ENCODE measurements around the gene GRID1. TPM values are rescaled to one million over a fixed set of nuclear protein-coding genes. Genes with fewer than 3 reads are reported as not detected.

The GRID1 gene
- polyA plus RNA-seq, 1 of the 3 experiments (the other 2 are of a cell fraction): 0.13 TPM

GRCh38 chr10:85764108-85764507 is 602.5 kb downstream of the GRID1 start (continued):
- TF ChIP-seq IRF3 (IDR thresholded peaks at IDR 0.05; ENCODE audit: low read depth, low read length): no peak

GRCh38 chr10:85761906-85762445 is 604.6 kb downstream of the GRID1 start:
- TF ChIP-seq IRF3 (IDR thresholded peaks at IDR 0.05; ENCODE audit: low read depth, low read length): no peak
- TF ChIP-seq TEAD4 (IDR thresholded peaks at IDR 0.05; ENCODE audit: borderline replicate concordance, insufficient read depth): no peak
- TF ChIP-seq CHD2 (IDR thresholded peaks at IDR 0.05; ENCODE audit: low read length, partially characterized antibody): no peak
- no peak for TF ChIP-seq TCF12 (IDR thresholded peaks at IDR 0.05)
- TF ChIP-seq EZH2phosphoT487 (IDR thresholded peaks at IDR 0.05; ENCODE audit: borderline replicate concordance, low read depth): no peak
- TF ChIP-seq FOSL2 (IDR thresholded peaks at IDR 0.05; ENCODE audit: borderline replicate concordance, low read depth): no peak
- POLR2A ChIA-PET: no interaction called here
- CTCF ChIA-PET: no interaction called here

GRCh38 chr10:85741626-85742300 is 624.8 kb downstream of the GRID1 start:
- Histone ChIP-seq H3K36me3 (replicated peaks in 1 of 2; ENCODE audit: control insufficient read depth in 1 of 2, insufficient read depth in 2 of 2, low read length in 1 of 2) (no peaks in the 10 kb centered on the region), H3K79me2 (ENCODE audit: insufficient read depth) (no peaks in the 10 kb centered on the region), H3K9me2 (no peaks in the 10 kb centered on the region), H3K9ac (no peak overlapping the region), H4K20me1 (ENCODE audit: insufficient read depth) (no peaks in the 10 kb centered on the region), H3F3A (replicated peaks; ENCODE audit: insufficient read depth) (no peaks in the 10 kb centered on the region), H2AFZ (ENCODE audit: low read depth) (no peak overlapping the region), H3K4me2 (no peak overlapping the region), H3K4me1 (ENCODE audit: control insufficient read depth in 1 of 2, insufficient read depth in 2 of 2, low read depth in 1 of 2, low read length in 1 of 2) (no peaks in the 10 kb centered on the region), H3K9me3 (no peaks in the 10 kb centered on the region), H3K4me3 (ENCODE audit: low read depth in 2 of 2, low read length in 1 of 2) (no peak overlapping the region), H3K27ac (ENCODE audit: low read depth in 2 of 2, low read length in 1 of 2) (no peak overlapping the region), H3K27me3 (ENCODE audit: insufficient read depth) (no peaks in the 10 kb centered on the region)
- ChIA-PET POLR2A (no interaction called here), CTCF (no interaction called here)
- WGBS (ENCODE audit: low lambda C conversion rate): 25% methylated on average over 5 of the region's 5 CpGs
- DNase-seq: no peak
- TF ChIP-seq NRF1 (IDR thresholded peaks at IDR 0.05; ENCODE audit: low read depth, low read length) (no peak), EP300 (IDR thresholded peaks at IDR 0.05; ENCODE audit: borderline replicate concordance in 1 of 2, low read depth in 1 of 2, low read length in 1 of 2) (no peak), RFX5 (IDR thresholded peaks at IDR 0.05; ENCODE audit: low read length) (no peak), USF1 (IDR thresholded peaks at IDR 0.05; ENCODE audit: borderline replicate concordance, low read depth) (no peak), REST (IDR thresholded peaks at IDR 0.05; ENCODE audit: low read depth, low read length) (no peak), PBX3 (IDR thresholded peaks at IDR 0.05) (no peak), IRF3 (IDR thresholded peaks at IDR 0.05; ENCODE audit: low read depth, low read length) (no peak), MXI1 (IDR thresholded peaks at IDR 0.05; ENCODE audit: low read depth, low read length) (no peak), RAD21 (IDR thresholded peaks at IDR 0.05; ENCODE audit: low read length) (no peak)

More at GRCh38 chr10:85761906-85762445, 604.6 kb downstream of the GRID1 start:
- DNase-seq: no peak
- no peaks in the 10 kb centered on the region for H3K9me3 ChIP-seq
- H2AFZ ChIP-seq (ENCODE audit: low read depth): no peak overlapping the region
- no peaks in the 10 kb centered on the region for H3K4me1 ChIP-seq (ENCODE audit: control insufficient read depth in 1 of 2, insufficient read depth in 2 of 2, low read depth in 1 of 2, low read length in 1 of 2)
- no peaks in the 10 kb centered on the region for H4K20me1 ChIP-seq (ENCODE audit: insufficient read depth)
- H3K9me2 ChIP-seq: no peaks in the 10 kb centered on the region
- H3F3A ChIP-seq (replicated peaks; ENCODE audit: insufficient read depth): no peaks in the 10 kb centered on the region
- H3K36me3 ChIP-seq (replicated peaks in 1 of 2; ENCODE audit: control insufficient read depth in 1 of 2, insufficient read depth in 2 of 2, low read length in 1 of 2): no peaks in the 10 kb centered on the region
- no peak overlapping the region for H3K4me3 ChIP-seq (ENCODE audit: low read depth in 2 of 2, low read length in 1 of 2)
- no peaks in the 10 kb centered on the region for H3K79me2 ChIP-seq (ENCODE audit: insufficient read depth)
- no peak overlapping the region for H3K4me2 ChIP-seq
- no peak overlapping the region for H3K27ac ChIP-seq (ENCODE audit: low read depth in 2 of 2, low read length in 1 of 2)
- H3K27me3 ChIP-seq (ENCODE audit: insufficient read depth): no peaks in the 10 kb centered on the region
- no peak overlapping the region for H3K9ac ChIP-seq
- 41% methylated on average over 3 of the region's 3 CpGs for WGBS (ENCODE audit: low lambda C conversion rate)
